Hepatocyte (in vitro differentiated cells): ENCODE data around the gene CHD6.

Experiments
- EZH2 ChIP-seq: fragments of 200-600 bp; sonication (generic); IDR thresholded peaks from 2 replicates; pipeline ENCODE4 v1.6.1; 2016; ENCODE audit warnings: antibody characterized with exemption, mild to moderate bottlenecking, borderline replicate concordance
- EZH2phosphoT487 ChIP-seq: fragments of 200-600 bp; sonication (generic); IDR thresholded peaks from one replicate; pipeline ENCODE4 v1.6.1; 2018; ENCODE audit warnings: antibody characterized with exemption, mild to moderate bottlenecking, low read depth, moderate library complexity; ENCODE audit not compliant: unreplicated experiment, severe bottlenecking
- TF ChIP-seq, protein P1 (sequence below): fragments of 200-600 bp; sonication (generic); IDR thresholded peaks from 2 replicates; pipeline ENCODE4 v1.5.1; 2016; ENCODE audit warnings: antibody characterized with exemption, mild to moderate bottlenecking; ENCODE audit not compliant: poor library complexity

DNA sequence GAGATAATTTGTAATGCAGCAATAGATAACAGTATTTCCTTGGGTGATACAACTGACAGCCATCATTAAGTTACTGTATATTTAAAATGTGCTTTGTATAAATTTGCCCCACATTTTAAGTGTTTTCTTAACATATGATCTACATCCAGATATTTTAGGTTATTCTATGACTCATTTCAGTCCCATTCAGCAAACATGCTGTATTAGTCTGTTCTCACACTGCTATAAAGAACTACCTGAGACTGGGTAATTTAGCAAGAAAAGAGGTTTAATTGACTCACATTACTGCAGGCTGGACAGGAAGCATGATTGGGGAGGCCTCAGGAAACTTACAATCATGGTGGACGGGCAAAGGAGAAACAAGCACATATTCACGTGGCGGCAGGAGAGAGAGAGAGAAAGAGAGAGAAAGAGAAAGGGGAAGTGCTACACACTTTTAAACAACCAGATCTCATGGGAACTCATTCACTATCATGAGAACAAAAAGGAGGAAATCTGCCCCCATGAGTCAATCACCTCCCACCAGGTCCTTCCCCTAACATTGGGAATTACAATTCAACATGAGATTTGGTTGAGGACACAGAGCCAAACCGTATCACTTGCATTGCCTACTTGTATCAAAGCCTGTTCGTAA, 9.6 kb upstream of the CHD6 start:
- TF ChIP-seq, protein P1, sequence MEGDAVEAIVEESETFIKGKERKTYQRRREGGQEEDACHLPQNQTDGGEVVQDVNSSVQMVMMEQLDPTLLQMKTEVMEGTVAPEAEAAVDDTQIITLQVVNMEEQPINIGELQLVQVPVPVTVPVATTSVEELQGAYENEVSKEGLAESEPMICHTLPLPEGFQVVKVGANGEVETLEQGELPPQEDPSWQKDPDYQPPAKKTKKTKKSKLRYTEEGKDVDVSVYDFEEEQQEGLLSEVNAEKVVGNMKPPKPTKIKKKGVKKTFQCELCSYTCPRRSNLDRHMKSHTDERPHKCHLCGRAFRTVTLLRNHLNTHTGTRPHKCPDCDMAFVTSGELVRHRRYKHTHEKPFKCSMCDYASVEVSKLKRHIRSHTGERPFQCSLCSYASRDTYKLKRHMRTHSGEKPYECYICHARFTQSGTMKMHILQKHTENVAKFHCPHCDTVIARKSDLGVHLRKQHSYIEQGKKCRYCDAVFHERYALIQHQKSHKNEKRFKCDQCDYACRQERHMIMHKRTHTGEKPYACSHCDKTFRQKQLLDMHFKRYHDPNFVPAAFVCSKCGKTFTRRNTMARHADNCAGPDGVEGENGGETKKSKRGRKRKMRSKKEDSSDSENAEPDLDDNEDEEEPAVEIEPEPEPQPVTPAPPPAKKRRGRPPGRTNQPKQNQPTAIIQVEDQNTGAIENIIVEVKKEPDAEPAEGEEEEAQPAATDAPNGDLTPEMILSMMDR: no peak
- TF ChIP-seq EZH2 (no peak), EZH2phosphoT487 (no peak)
